HEK293 (cell line): ENCODE data around the gene ZCWPW1.
A peak's percentile ranks its signal among the peaks of the same experiment; 100 is the strongest.
"Not testable (repeated sequence)": the region's sequence is repeated elsewhere in the genome, so short reads cannot be mapped to it uniquely, and the experiment has no call there.

Experiments used
- CTCF ChIA-PET: fragments of 350-600 bp; formaldehyde crosslinking; extraction: SDS; loops from one replicate; lab custom pipeline; 2021; ENCODE audit warnings: antibody characterized with exemption; lab: Yijun Ruan, JAX
- POLR2A ChIA-PET: fragments of 300-600 bp; formaldehyde crosslinking; extraction: SDS; loops from one replicate; lab custom pipeline; 2020; ENCODE audit warnings: antibody characterized with exemption, inconsistent platforms; lab: Yijun Ruan, JAX
- H3K27ac ChIP-seq: fragments of 200-500 bp; sonication (Bioruptor generic); 2 replicates; pipeline ENCODE4 v1.5.1; 2014; ENCODE audit warnings: low read depth, low read length, control low read depth, inconsistent platforms; ENCODE audit errors: extremely low read depth
- H3K36me3 ChIP-seq, 2 experiments: fragments of 200-500 bp in 1 of 2; sonication (Bioruptor generic) in 1 of 2; 1 replicate in 1 of 2; 2 replicates in 1 of 2; pipeline ENCODE4 v1.5.1; 2014 to 2017; ENCODE audit warnings: inconsistent platforms in 2 of 2, low read length in 2 of 2; ENCODE audit not compliant: control insufficient read depth in 2 of 2, insufficient read depth in 1 of 2
- H3K4me1 ChIP-seq: fragments of 200-500 bp; sonication (Bioruptor generic); 2 replicates; pipeline ENCODE4 v1.5.1; 2014; ENCODE audit warnings: mild to moderate bottlenecking, low read length, inconsistent platforms; ENCODE audit not compliant: control insufficient read depth, insufficient read depth
- H3K4me3 ChIP-seq: 2 replicates; pipeline ENCODE4 v1.5.1; 2011; ENCODE audit warnings: low read depth, mild to moderate bottlenecking, control low read depth, low read length, moderate library complexity
- H3K9me3 ChIP-seq: fragments of 200-500 bp; sonication (Bioruptor generic); 2 replicates; pipeline ENCODE4 v1.5.1; 2014; ENCODE audit warnings: low read depth, low read length, inconsistent platforms; ENCODE audit not compliant: control insufficient read depth, insufficient read depth
- EGR2 ChIP-seq: fragments of 450-650 bp; formaldehyde crosslinking; IDR thresholded peaks from 2 replicates; pipeline ENCODE4 v1.5.1; 2016; ENCODE audit warnings: low read depth, missing biosample characterization, missing genetic modification characterization
- KLF16 ChIP-seq: fragments of 450-650 bp; formaldehyde crosslinking; IDR thresholded peaks from 2 replicates; pipeline ENCODE4 v1.5.1; 2017; ENCODE audit warnings: missing biosample characterization, missing genetic modification characterization
- SP3 ChIP-seq: fragments of 450-650 bp; formaldehyde crosslinking; IDR thresholded peaks from 2 replicates; pipeline ENCODE4 v1.5.1; 2016; ENCODE audit warnings: missing biosample characterization, missing genetic modification characterization
- ZFHX2 ChIP-seq: fragments of 450-650 bp; formaldehyde crosslinking; conservative IDR thresholded peaks from 2 replicates; pipeline ENCODE4 v1.5.1; 2016; ENCODE audit warnings: missing biosample characterization, missing genetic modification characterization
- ZFP69B ChIP-seq: fragments of 450-650 bp; formaldehyde crosslinking; IDR thresholded peaks from 2 replicates; pipeline ENCODE4 v1.5.1; 2016; ENCODE audit warnings: missing biosample characterization, missing genetic modification characterization
- ZNF530 ChIP-seq: fragments of 450-650 bp; formaldehyde crosslinking; IDR thresholded peaks from 2 replicates; pipeline ENCODE4 v1.5.1; 2016; ENCODE audit warnings: low read depth, missing biosample characterization, missing genetic modification characterization
- ZSCAN16 ChIP-seq: fragments of 450-650 bp; formaldehyde crosslinking; IDR thresholded peaks from 2 replicates; pipeline ENCODE4 v1.5.1; 2016; ENCODE audit warnings: missing biosample characterization, missing genetic modification characterization
- TF ChIP-seq, protein P1 (sequence below): fragments of 450-650 bp; formaldehyde crosslinking; IDR thresholded peaks from 2 replicates; pipeline ENCODE4 v1.5.1; 2017; ENCODE audit warnings: missing biosample characterization, missing genetic modification characterization

ZCWPW1 gene

GRCh38 chr7:100352230-100352781 is 76.2 kb downstream of the ZCWPW1 start:
- CTCF ChIA-PET: interaction anchor here (0.7 to 0.9 kb wide), 2 partner anchors 8 to 61 kb away, joined by 3 read pairs; no protein-coding TSS in a partner anchor
- POLR2A ChIA-PET: not testable (repeated sequence)

DNA sequence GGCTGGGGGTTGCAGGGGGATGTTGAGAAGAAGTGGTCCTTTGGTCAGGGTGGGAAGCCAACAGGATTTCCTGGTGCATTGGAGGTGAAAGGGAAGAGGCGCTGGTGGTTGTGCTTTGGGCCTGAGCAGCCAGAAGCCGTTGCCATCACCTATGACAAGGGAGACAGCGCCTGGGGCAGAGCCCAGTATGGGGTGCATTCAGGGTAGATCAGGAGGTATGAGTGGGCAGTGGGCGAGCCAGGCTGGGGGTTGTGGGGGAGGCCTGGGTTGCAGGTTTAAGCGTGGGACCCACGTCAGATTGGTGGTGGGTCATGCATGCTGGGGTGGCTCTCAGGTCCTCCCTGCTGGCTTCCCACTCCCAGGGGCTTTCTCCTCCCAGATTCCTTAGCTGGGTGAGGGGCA is 76.8 kb downstream of the ZCWPW1 start:
- Histone ChIP-seq H3K36me3 (peaks cover 31 to 93% of the 10 kb centered on the region in 2 experiments), H3K9me3 (no peaks in the 10 kb centered on the region), H3K4me3 (no peak overlapping the region), H3K27ac (no peak overlapping the region), H3K4me1 (no peaks in the 10 kb centered on the region)
- ChIA-PET CTCF (interaction anchor here (0.7 kb wide), 1 partner anchor 60 kb away, joined by 3 read pairs; no protein-coding TSS in a partner anchor), POLR2A (no interaction called here)
- TF ChIP-seq, protein P1, sequence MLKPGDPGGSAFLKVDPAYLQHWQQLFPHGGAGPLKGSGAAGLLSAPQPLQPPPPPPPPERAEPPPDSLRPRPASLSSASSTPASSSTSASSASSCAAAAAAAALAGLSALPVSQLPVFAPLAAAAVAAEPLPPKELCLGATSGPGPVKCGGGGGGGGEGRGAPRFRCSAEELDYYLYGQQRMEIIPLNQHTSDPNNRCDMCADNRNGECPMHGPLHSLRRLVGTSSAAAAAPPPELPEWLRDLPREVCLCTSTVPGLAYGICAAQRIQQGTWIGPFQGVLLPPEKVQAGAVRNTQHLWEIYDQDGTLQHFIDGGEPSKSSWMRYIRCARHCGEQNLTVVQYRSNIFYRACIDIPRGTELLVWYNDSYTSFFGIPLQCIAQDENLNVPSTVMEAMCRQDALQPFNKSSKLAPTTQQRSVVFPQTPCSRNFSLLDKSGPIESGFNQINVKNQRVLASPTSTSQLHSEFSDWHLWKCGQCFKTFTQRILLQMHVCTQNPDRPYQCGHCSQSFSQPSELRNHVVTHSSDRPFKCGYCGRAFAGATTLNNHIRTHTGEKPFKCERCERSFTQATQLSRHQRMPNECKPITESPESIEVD (tag by site-specific recombination): no peak
- no peak for TF ChIP-seq ZFP69B (tag by site-specific recombination)
- TF ChIP-seq ZSCAN16 (tag by site-specific recombination): no peak
- TF ChIP-seq ZFHX2: peak; percentile 35; the same call in 1 of the 2 replicates
- TF ChIP-seq ZNF530: no peak
- peak; percentile 68 for TF ChIP-seq EGR2
- no peak for TF ChIP-seq KLF16 (tag by site-specific recombination)
- TF ChIP-seq SP3 (tag by site-specific recombination): no peak

More at GRCh38 chr7:100352230-100352781, 76.2 kb downstream of the ZCWPW1 start:
- H3K4me1 ChIP-seq, H3K4me3 ChIP-seq, H3K27ac ChIP-seq, H3K9me3 ChIP-seq: not testable (repeated sequence)
- H3K36me3 ChIP-seq: peaks cover 27 to 93% of the 10 kb centered on the region in 2 experiments
